Stomach (tissue), 9 donors: ENCODE results near the gene SORCS1. TPM values are rescaled to one million over a fixed set of nuclear protein-coding genes. Genes with fewer than 3 reads are reported as not detected.

Source experiments
- DNase-seq, 2 donors: peaks; one replicate each; pipeline versions ENCODE4 v3.0.0 to v3.0.0-alpha.2; 2013 to 2019
- H3K27ac ChIP-seq, 5 donors: fragments of 200-600 bp in 4 of 5; sonication (generic) in 4 of 5; one replicate each; pipeline ENCODE4 v1.5.1; 2013 to 2019; ENCODE audit warnings: mild to moderate bottlenecking in 1 of 5, moderate library complexity in 1 of 5
- H3K27me3 ChIP-seq, 3 donors: fragments of 200-600 bp; sonication (generic); one replicate each; pipeline ENCODE4 v1.5.1; 2017 to 2019; ENCODE audit warnings: mixed run types in 1 of 3
- H3K36me3 ChIP-seq, 4 donors: fragments of 200-600 bp; sonication (generic); 1 replicate in 3 of 4; 2 replicates in 1 of 4; pipeline ENCODE4 v1.5.1; 2016 to 2019
- H3K4me1 ChIP-seq, 4 donors: fragments of 200-600 bp; sonication (generic); one replicate each; pipeline ENCODE4 v1.5.1; 2016 to 2019
- H3K4me3 ChIP-seq, 4 donors: fragments of 200-600 bp; sonication (generic) in 3 of 4; one replicate each; pipeline ENCODE4 v1.5.1; 2016 to 2019; ENCODE audit warnings: mild to moderate bottlenecking in 1 of 4
- H3K9me3 ChIP-seq, 4 donors: fragments of 200-600 bp; sonication (generic); one replicate each; pipeline ENCODE4 v1.5.1; 2016 to 2019
- CTCF ChIP-seq, 7 experiments: fragments of 450-650 bp in 4 of 7; fragments of 200-600 bp in 3 of 7; sonication (generic) in 3 of 7; IDR thresholded peaks; one replicate each; pipeline ENCODE4 v1.5.1; 2016 to 2019; ENCODE audit warnings: antibody characterized with exemption in 7 of 7, control low read depth in 2 of 7, mild to moderate bottlenecking in 1 of 7
- EP300 ChIP-seq: sonication (generic); formaldehyde crosslinking; IDR thresholded peaks from one replicate; pipeline ENCODE4 v1.6.1; 2017; ENCODE audit warnings: antibody characterized with exemption
- POLR2A ChIP-seq, 4 donors: fragments of 450-650 bp; IDR thresholded peaks; one replicate each; pipeline ENCODE4 v1.6.1; 2016; ENCODE audit warnings: antibody characterized with exemption in 4 of 4, control low read depth in 2 of 4, mild to moderate bottlenecking in 1 of 4, moderate library complexity in 1 of 4
- POLR2AphosphoS5 ChIP-seq, 3 donors: sonication (generic); formaldehyde crosslinking; IDR thresholded peaks; one replicate each; pipeline ENCODE4 v1.6.1; 2016; ENCODE audit warnings: antibody characterized with exemption in 3 of 3
- WGBS, 5 donors: extraction: QIAGEN DNeasy Blood & Tissue Kit in 3 of 5; methylation state at CpG; one replicate each; pipeline versions ENCODE4 v1.1.5 to v1.1.7; 2013 to 2018; 5-methylcytosine and 5-hydroxymethylcytosine counted together
- intact Hi-C: fragments of 100-400 bp; cut with DNase I; formaldehyde crosslinking; loops from one replicate; pipeline ENCODE4 v1.15.1; 2023; ENCODE audit warnings: low total_unique reads
- polyA plus RNA-seq, 3 donors: library from polyadenylated mRNA; stranded (reverse); fragments of 200-250 nt; gene quantifications; one replicate each; pipeline ENCODE4 v1.2.3, GENCODE V29; 2013
- total RNA-seq, 5 donors: library from RNA; depleted of rRNA; stranded (reverse); fragments of >200 nt; gene quantifications; one replicate each; pipeline versions ENCODE4 v1.1.0 to v1.2.3, GENCODE V29; 2014 to 2016
- donor health status: healthy with polysubstance abuse.
- donor health status: Bipolar disorder and iron deficiency.
- donor health status: healthy.

Gene SORCS1
- total and polyA plus RNA-seq, 8 donors, result 0.25 to 10.1 (median 0.69) TPM

- TF ChIP-seq POLR2AphosphoS5 (IDR thresholded peaks at IDR 0.05), result no peak
- no peak for TF ChIP-seq POLR2A (IDR thresholded peaks at IDR 0.05)
- no peak for TF ChIP-seq EP300
- TF ChIP-seq CTCF (IDR thresholded peaks at IDR 0.05), result no peak
- intact Hi-C loops, result no loop called here
- Histone ChIP-seq H3K27ac (no peak overlapping the region), H3K9me3 (no peaks in the 10 kb centered on the region), H3K36me3 (no peaks in the 10 kb centered on the region), H3K4me1 (no peaks in the 10 kb centered on the region), H3K4me3 (no peak overlapping the region), H3K27me3 (no peaks in the 10 kb centered on the region)
- no peak for DNase-seq
- 80 to 100% (median 89%) methylated on average over 1 of the region's 1 CpG for WGBS, 5 donors
These were observed 331.7 kb downstream of the SORCS1 start for GRCh38 chr10:106832846-106833245.

- Histone ChIP-seq H3K27me3 (no peaks in the 10 kb centered on the region), H3K4me1 (no peaks in the 10 kb centered on the region), H3K4me3 (no peak overlapping the region), H3K36me3 (no peaks in the 10 kb centered on the region), H3K27ac (no peak overlapping the region), H3K9me3 (no peaks in the 10 kb centered on the region)
- WGBS, 5 donors, result 72 to 86% (median 82%) methylated on average over 8 of the region's 8 CpGs
- TF ChIP-seq CTCF (IDR thresholded peaks at IDR 0.05) (no peak), POLR2AphosphoS5 (IDR thresholded peaks at IDR 0.05) (no peak), EP300 (no peak), POLR2A (IDR thresholded peaks at IDR 0.05) (no peak)
- intact Hi-C loops, result no loop called here
- no peak for DNase-seq
These were observed 334.0 kb downstream of the SORCS1 start for GRCh38 chr10:106830471-106830870.

GRCh38 chr10:106830006-106830405 lies 334.5 kb downstream of the SORCS1 start:
- intact Hi-C loops, result no loop called here
- WGBS, 5 donors, result 85 to 89% (median 87%) methylated on average over 2 of the region's 2 CpGs

GRCh38 chr10:106826716-106827115 lies 337.8 kb downstream of the SORCS1 start:
- Histone ChIP-seq H3K27me3 (no peaks in the 10 kb centered on the region), H3K4me3 (no peak overlapping the region), H3K27ac (no peak overlapping the region), H3K9me3 (no peaks in the 10 kb centered on the region), H3K4me1 (no peaks in the 10 kb centered on the region), H3K36me3 (no peaks in the 10 kb centered on the region)
- no peak for DNase-seq
- 14 to 42% (median 26%) methylated on average over 1 of the region's 1 CpG for WGBS, 5 donors
- intact Hi-C loops, result no loop called here
- TF ChIP-seq CTCF (IDR thresholded peaks at IDR 0.05) (no peak), POLR2AphosphoS5 (IDR thresholded peaks at IDR 0.05) (no peak), EP300 (no peak), POLR2A (IDR thresholded peaks at IDR 0.05) (no peak)

More at GRCh38 chr10:106830006-106830405, 334.5 kb downstream of the SORCS1 start:
- no peak overlapping the region for H3K4me3 ChIP-seq
- H3K36me3 ChIP-seq, result no peaks in the 10 kb centered on the region
- H3K27me3 ChIP-seq, result no peaks in the 10 kb centered on the region
- H3K27ac ChIP-seq, result no peak overlapping the region
- TF ChIP-seq POLR2AphosphoS5 (IDR thresholded peaks at IDR 0.05) (no peak), CTCF (IDR thresholded peaks at IDR 0.05) (no peak), POLR2A (IDR thresholded peaks at IDR 0.05) (no peak), EP300 (no peak)
- H3K4me1 ChIP-seq, result no peaks in the 10 kb centered on the region
- no peak for DNase-seq
- H3K9me3 ChIP-seq, result no peaks in the 10 kb centered on the region
